Trophoblast cell (in vitro differentiated cells and primary cell): ENCODE results near the gene UQCRQ.

Experiments used
- DNase-seq, 2 donors: peaks; one replicate each; pipeline ENCODE4 v3.0.0-alpha.2; 2016
- H2AFZ ChIP-seq: 2 replicates; pipeline ENCODE4 v1.6.1; 2013; ENCODE audit warnings: low read length, moderate library complexity, mild to moderate bottlenecking; ENCODE audit not compliant: insufficient read depth, poor library complexity
- H2AK5ac ChIP-seq: 2 replicates; pipeline ENCODE4 v1.6.1; 2013; ENCODE audit warnings: mild to moderate bottlenecking, low read length
- H2BK120ac ChIP-seq: 2 replicates; pipeline ENCODE4 v1.6.1; 2013; ENCODE audit warnings: low read length, mild to moderate bottlenecking, moderate library complexity; ENCODE audit not compliant: insufficient read depth, poor library complexity
- H2BK12ac ChIP-seq: 2 replicates; pipeline ENCODE4 v1.6.1; 2013; ENCODE audit warnings: mild to moderate bottlenecking, low read length, moderate library complexity
- H2BK5ac ChIP-seq: 2 replicates; pipeline ENCODE4 v1.6.1; 2013; ENCODE audit warnings: low read length, low read depth, moderate library complexity, mild to moderate bottlenecking; ENCODE audit not compliant: poor library complexity
- H3K14ac ChIP-seq: 2 replicates; pipeline ENCODE4 v1.6.1; 2013; ENCODE audit warnings: mild to moderate bottlenecking, low read length
- H3K18ac ChIP-seq: 2 replicates; pipeline ENCODE4 v1.6.1; 2013; ENCODE audit warnings: mild to moderate bottlenecking, low read length
- H3K23ac ChIP-seq: 2 replicates; pipeline ENCODE4 v1.6.1; 2013; ENCODE audit warnings: low read length
- H3K27ac ChIP-seq: 2 replicates; pipeline ENCODE4 v1.5.1; 2013; ENCODE audit warnings: low read depth, mild to moderate bottlenecking, inconsistent platforms, low read length, moderate library complexity
- H3K27me3 ChIP-seq: 2 replicates; pipeline ENCODE4 v1.6.1; 2013; ENCODE audit warnings: inconsistent platforms, mild to moderate bottlenecking, low read length, moderate library complexity; ENCODE audit not compliant: insufficient read depth
- H3K36me3 ChIP-seq, 2 experiments: 1 replicate in 1 of 2; 2 replicates in 1 of 2; pipeline ENCODE4 v1.6.1; 2013; ENCODE audit warnings: low read length in 2 of 2, mild to moderate bottlenecking in 2 of 2, moderate library complexity in 1 of 2; ENCODE audit not compliant: insufficient read depth in 2 of 2, control insufficient read depth in 1 of 2
- H3K4ac ChIP-seq: 2 replicates; pipeline ENCODE4 v1.6.1; 2013; ENCODE audit warnings: low read depth, mild to moderate bottlenecking, low read length, moderate library complexity
- H3K4me1 ChIP-seq, 2 experiments: 1 replicate in 1 of 2; 2 replicates in 1 of 2; pipeline ENCODE4 v1.6.1; 2013; ENCODE audit warnings: low read length in 2 of 2, mild to moderate bottlenecking in 2 of 2, moderate library complexity in 1 of 2; ENCODE audit not compliant: insufficient read depth in 2 of 2, control insufficient read depth in 1 of 2
- H3K4me2 ChIP-seq: 2 replicates; pipeline ENCODE4 v1.6.1; 2013; ENCODE audit warnings: inconsistent platforms, mild to moderate bottlenecking, low read length, moderate library complexity
- H3K4me3 ChIP-seq: 2 replicates; pipeline ENCODE4 v1.5.1; 2013; ENCODE audit warnings: mild to moderate bottlenecking, low read depth, low read length, inconsistent platforms
- H3K79me1 ChIP-seq: one replicate; pipeline ENCODE4 v1.6.1; 2013; ENCODE audit warnings: low read length
- H3K79me2 ChIP-seq: 2 replicates; pipeline ENCODE4 v1.6.1; 2013; ENCODE audit warnings: low read length, mild to moderate bottlenecking; ENCODE audit not compliant: control insufficient read depth, insufficient read depth, poor library complexity
- H3K9ac ChIP-seq: 2 replicates; pipeline ENCODE4 v1.6.1; 2013; ENCODE audit warnings: mild to moderate bottlenecking, low read length
- H3K9me3 ChIP-seq: 2 replicates; pipeline ENCODE4 v1.6.1; 2013; ENCODE audit warnings: low read depth, mild to moderate bottlenecking, control low read depth, inconsistent platforms, low read length; ENCODE audit not compliant: insufficient read depth
- H4K12ac ChIP-seq: 2 replicates; pipeline ENCODE4 v1.6.1; 2013; ENCODE audit warnings: low read depth, mild to moderate bottlenecking, low read length, moderate library complexity
- H4K8ac ChIP-seq: 2 replicates; pipeline ENCODE4 v1.6.1; 2013; ENCODE audit warnings: low read depth, mild to moderate bottlenecking, low read length, moderate library complexity
- H4K91ac ChIP-seq: one replicate; pipeline ENCODE4 v1.6.1; 2013; ENCODE audit warnings: low read depth, mild to moderate bottlenecking, low read length, moderate library complexity
- WGBS: extraction: QIAGEN DNeasy Blood & Tissue Kit; methylation state at CpG from one replicate; pipeline ENCODE4 v1.1.7; 2013; ENCODE audit warnings: missing lambda C conversion rate; ENCODE audit not compliant: insufficient read length, insufficient coverage; ENCODE audit errors: extremely low coverage; 5-methylcytosine and 5-hydroxymethylcytosine counted together

UQCRQ gene

DNA sequence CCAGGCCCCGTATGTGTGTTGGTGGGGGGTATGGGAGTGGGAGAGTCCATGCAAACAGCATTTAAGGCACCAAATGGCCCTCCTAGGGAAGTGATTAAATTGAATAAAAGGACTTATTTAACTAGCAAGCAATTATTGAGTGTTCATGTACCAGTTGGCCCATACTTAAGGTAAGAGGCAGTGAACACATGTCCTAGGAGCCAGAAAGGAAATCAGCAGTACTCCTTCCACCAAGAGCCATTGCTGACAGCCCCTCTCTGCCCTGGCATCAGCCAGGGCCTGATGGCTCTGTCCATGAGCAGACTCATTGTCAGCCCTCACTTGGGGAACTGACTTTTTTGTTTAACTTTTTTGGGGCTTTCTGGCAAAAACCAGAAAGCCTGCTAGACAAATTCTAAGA is 25.5 kb upstream of the UQCRQ start:
- H3K18ac ChIP-seq = no peak overlapping the region
- H3K36me3 ChIP-seq = no peaks in the 10 kb centered on the region
- H2AFZ ChIP-seq = no peak overlapping the region
- H2AK5ac ChIP-seq = no peak overlapping the region
- no peak overlapping the region for H4K8ac ChIP-seq
- H3K4ac ChIP-seq = no peak overlapping the region
- no peaks in the 10 kb centered on the region for H3K9me3 ChIP-seq
- H3K14ac ChIP-seq = no peak overlapping the region
- no peak overlapping the region for H4K12ac ChIP-seq
- H3K4me2 ChIP-seq = no peak overlapping the region
- H3K23ac ChIP-seq = no peak overlapping the region
- no CpG with 5 or more reads among the region's 1 CpG for WGBS
- no peaks in the 10 kb centered on the region for H3K79me1 ChIP-seq
- no peaks in the 10 kb centered on the region for H3K79me2 ChIP-seq
- H3K27me3 ChIP-seq = no peaks in the 10 kb centered on the region
- H2BK12ac ChIP-seq = no peak overlapping the region
- DNase-seq = no peak
- H3K4me3 ChIP-seq = no peak overlapping the region
- H2BK120ac ChIP-seq = no peak overlapping the region
- H3K4me1 ChIP-seq = peaks cover 0 to 5% of the 10 kb centered on the region in 2 experiments
- no peak overlapping the region for H4K91ac ChIP-seq
- no peak overlapping the region for H3K27ac ChIP-seq
- no peak overlapping the region for H3K9ac ChIP-seq
- H2BK5ac ChIP-seq = no peak overlapping the region

GRCh38 chr5:132841305-132841704 is 25.1 kb upstream of the UQCRQ start:
- Histone ChIP-seq H3K4me3 (no peak overlapping the region), H3K36me3 (no peaks in the 10 kb centered on the region), H2AK5ac (no peak overlapping the region), H3K4ac (no peak overlapping the region), H2AFZ (no peak overlapping the region), H3K4me1 (peaks cover 0 to 5% of the 10 kb centered on the region in 2 experiments), H3K4me2 (no peak overlapping the region), H4K91ac (no peak overlapping the region), H3K27ac (no peak overlapping the region), H3K9ac (no peak overlapping the region), H3K9me3 (no peaks in the 10 kb centered on the region), H3K79me2 (no peaks in the 10 kb centered on the region), H2BK5ac (no peak overlapping the region), H2BK12ac (no peak overlapping the region), H3K14ac (no peak overlapping the region), H3K23ac (no peak overlapping the region), H3K27me3 (no peaks in the 10 kb centered on the region), H4K12ac (no peak overlapping the region), H3K18ac (no peak overlapping the region), H3K79me1 (no peaks in the 10 kb centered on the region), H2BK120ac (no peak overlapping the region), H4K8ac (no peak overlapping the region)
- DNase-seq = peak; percentile 63 to 68
- WGBS = no CpG with 5 or more reads among the region's 4 CpGs

DNA sequence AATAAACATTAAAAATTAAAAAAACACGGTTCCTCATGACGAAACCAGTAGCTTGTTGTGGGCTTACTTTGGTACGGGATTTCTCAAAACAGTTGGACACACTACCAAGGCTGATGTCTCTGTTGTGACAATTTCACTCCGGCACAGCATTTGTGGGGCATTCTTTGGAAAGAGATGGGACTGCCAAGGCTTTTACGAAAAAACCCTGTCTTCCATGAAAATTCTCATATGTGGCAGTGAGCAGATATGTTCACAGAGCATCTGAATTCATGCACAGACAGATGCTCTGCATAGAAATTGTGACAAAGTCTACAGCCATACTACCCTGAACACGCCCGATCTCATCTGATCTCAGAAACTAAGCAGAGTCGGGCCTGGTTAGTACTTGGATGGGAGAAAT is 18.2 kb upstream of the UQCRQ start:
- Histone ChIP-seq H3K4me3 (no peak overlapping the region), H3K9ac (no peak overlapping the region), H3K4ac (no peak overlapping the region), H2AFZ (no peak overlapping the region), H3K79me1 (no peaks in the 10 kb centered on the region), H3K36me3 (no peaks in the 10 kb centered on the region), H2BK5ac (no peak overlapping the region), H3K27me3 (no peaks in the 10 kb centered on the region), H4K12ac (no peak overlapping the region), H4K8ac (no peak overlapping the region), H4K91ac (no peak overlapping the region), H2BK120ac (no peak overlapping the region), H2BK12ac (no peak overlapping the region), H3K4me1 (no peaks in the 10 kb centered on the region), H3K23ac (no peak overlapping the region), H3K27ac (no peak overlapping the region), H3K14ac (no peak overlapping the region), H2AK5ac (no peak overlapping the region), H3K79me2 (no peaks in the 10 kb centered on the region), H3K4me2 (no peak overlapping the region), H3K9me3 (no peaks in the 10 kb centered on the region), H3K18ac (no peak overlapping the region)
- WGBS = no CpG with 5 or more reads among the region's 8 CpGs
- no peak for DNase-seq

GRCh38 chr5:132849347-132849746 is 17.1 kb upstream of the UQCRQ start:
- Histone ChIP-seq H2AK5ac (no peak overlapping the region), H3K4me2 (no peak overlapping the region), H3K27me3 (no peaks in the 10 kb centered on the region), H3K36me3 (no peaks in the 10 kb centered on the region), H2BK12ac (no peak overlapping the region), H3K79me2 (no peaks in the 10 kb centered on the region), H4K8ac (no peak overlapping the region), H3K9ac (no peak overlapping the region), H3K23ac (no peak overlapping the region), H3K18ac (no peak overlapping the region), H2AFZ (no peak overlapping the region), H2BK5ac (no peak overlapping the region), H3K9me3 (no peaks in the 10 kb centered on the region), H3K79me1 (no peaks in the 10 kb centered on the region), H3K27ac (no peak overlapping the region), H3K4me1 (no peaks in the 10 kb centered on the region), H3K4ac (no peak overlapping the region), H3K4me3 (no peak overlapping the region), H4K91ac (no peak overlapping the region), H3K14ac (no peak overlapping the region), H2BK120ac (no peak overlapping the region), H4K12ac (no peak overlapping the region)
- WGBS = no CpG with 5 or more reads among the region's 1 CpG
- no peak for DNase-seq
